Measurements from ENCODE around the gene MEGF9. TPM values are rescaled to one million over a fixed set of nuclear protein-coding genes. Genes with fewer than 3 reads are reported as not detected.
A peak's percentile ranks its signal among the peaks of the same experiment; 100 is the strongest.
"Not testable (repeated sequence)": the region's sequence is repeated elsewhere in the genome, so short reads cannot be mapped to it uniquely, and the experiment has no call there.

MEGF9 gene
- total RNA-seq, 1 donor from 2014 or later = 17.7 TPM

DNA sequence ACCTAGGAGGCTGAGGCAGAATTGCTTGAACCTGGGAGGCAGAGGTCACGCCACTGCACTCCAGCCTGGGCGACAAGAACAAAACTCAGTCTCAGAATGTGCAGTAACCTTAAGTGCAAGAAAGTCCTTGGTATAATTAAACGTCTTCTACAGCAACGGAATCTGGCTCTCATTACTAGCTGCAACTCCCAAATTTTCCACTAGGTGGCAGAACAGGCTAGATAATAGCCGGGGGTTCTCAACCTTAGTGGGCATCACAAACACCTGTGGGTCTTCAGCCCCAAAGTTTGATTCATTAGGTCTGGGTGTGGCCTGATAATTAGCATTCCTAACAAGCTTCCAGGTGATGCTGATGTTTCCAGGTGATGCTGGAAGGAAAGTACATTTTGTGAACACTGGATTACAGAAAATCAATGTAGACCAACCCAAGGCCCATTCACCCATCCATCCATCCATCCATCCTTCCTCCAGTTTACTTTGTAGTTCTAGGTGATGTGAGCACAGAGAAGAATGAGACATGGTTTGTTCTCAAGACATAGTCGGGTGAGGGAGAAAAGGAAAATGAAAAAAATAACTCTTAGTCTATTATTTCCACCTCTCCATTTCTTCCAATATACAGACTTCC, 41.7 kb upstream of the MEGF9 start:
- H3K4me2 ChIP-seq (ENCODE audit: low read length) = no peak overlapping the region
- peak; percentile 5 for FAIRE-seq
- H3K27me3 ChIP-seq (ENCODE audit: insufficient read depth, low read length) = no peaks in the 10 kb centered on the region
- peaks cover 10% of the 10 kb centered on the region for H4K20me1 ChIP-seq (ENCODE audit: insufficient read depth, low read length)
- peaks cover 3% of the 10 kb centered on the region for H3K4me1 Mint-ChIP-seq (ENCODE audit: low read depth, unreplicated experiment)
- DNase-seq (ENCODE audit: low read depth) = no peak
- H3K79me2 ChIP-seq (ENCODE audit: insufficient read depth, low read length) = no peaks in the 10 kb centered on the region
- no peak overlapping the region for H3K27ac Mint-ChIP-seq (ENCODE audit: unreplicated experiment)
- no peaks in the 10 kb centered on the region for H3K9me3 Mint-ChIP-seq (ENCODE audit: unreplicated experiment)
- no peak overlapping the region for H2AFZ ChIP-seq (ENCODE audit: low read depth, low read length)
- no peaks in the 10 kb centered on the region for H3K4me1 ChIP-seq (ENCODE audit: insufficient read depth, low read length)
- TF ChIP-seq, protein P1, sequence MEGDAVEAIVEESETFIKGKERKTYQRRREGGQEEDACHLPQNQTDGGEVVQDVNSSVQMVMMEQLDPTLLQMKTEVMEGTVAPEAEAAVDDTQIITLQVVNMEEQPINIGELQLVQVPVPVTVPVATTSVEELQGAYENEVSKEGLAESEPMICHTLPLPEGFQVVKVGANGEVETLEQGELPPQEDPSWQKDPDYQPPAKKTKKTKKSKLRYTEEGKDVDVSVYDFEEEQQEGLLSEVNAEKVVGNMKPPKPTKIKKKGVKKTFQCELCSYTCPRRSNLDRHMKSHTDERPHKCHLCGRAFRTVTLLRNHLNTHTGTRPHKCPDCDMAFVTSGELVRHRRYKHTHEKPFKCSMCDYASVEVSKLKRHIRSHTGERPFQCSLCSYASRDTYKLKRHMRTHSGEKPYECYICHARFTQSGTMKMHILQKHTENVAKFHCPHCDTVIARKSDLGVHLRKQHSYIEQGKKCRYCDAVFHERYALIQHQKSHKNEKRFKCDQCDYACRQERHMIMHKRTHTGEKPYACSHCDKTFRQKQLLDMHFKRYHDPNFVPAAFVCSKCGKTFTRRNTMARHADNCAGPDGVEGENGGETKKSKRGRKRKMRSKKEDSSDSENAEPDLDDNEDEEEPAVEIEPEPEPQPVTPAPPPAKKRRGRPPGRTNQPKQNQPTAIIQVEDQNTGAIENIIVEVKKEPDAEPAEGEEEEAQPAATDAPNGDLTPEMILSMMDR (IDR thresholded peaks at IDR 0.05; ENCODE audit: insufficient read depth, low read depth, low read length) = peak; percentile 87
- TF ChIP-seq EZH2 (IDR thresholded peaks at IDR 0.05; ENCODE audit: insufficient read depth, low read length) = no peak
- H3K9ac ChIP-seq (ENCODE audit: low read length) = no peak overlapping the region
- no peak overlapping the region for H3K4me3 Mint-ChIP-seq (ENCODE audit: unreplicated experiment)
- H3K36me3 Mint-ChIP-seq (ENCODE audit: low read depth, unreplicated experiment) = no peaks in the 10 kb centered on the region
- no peak overlapping the region for H3K4me3 ChIP-seq (ENCODE audit: insufficient read depth, low read depth, low read length)
- no peak overlapping the region for H3K27ac ChIP-seq (ENCODE audit: low read depth, low read length)
- H3K9me3 ChIP-seq (ENCODE audit: insufficient read depth, low read depth, low read length) = no peaks in the 10 kb centered on the region
- peaks cover 7% of the 10 kb centered on the region for H3K36me3 ChIP-seq (ENCODE audit: insufficient read depth, low read length)
- H3K27me3 Mint-ChIP-seq (ENCODE audit: low read depth, unreplicated experiment) = no peaks in the 10 kb centered on the region

DNA sequence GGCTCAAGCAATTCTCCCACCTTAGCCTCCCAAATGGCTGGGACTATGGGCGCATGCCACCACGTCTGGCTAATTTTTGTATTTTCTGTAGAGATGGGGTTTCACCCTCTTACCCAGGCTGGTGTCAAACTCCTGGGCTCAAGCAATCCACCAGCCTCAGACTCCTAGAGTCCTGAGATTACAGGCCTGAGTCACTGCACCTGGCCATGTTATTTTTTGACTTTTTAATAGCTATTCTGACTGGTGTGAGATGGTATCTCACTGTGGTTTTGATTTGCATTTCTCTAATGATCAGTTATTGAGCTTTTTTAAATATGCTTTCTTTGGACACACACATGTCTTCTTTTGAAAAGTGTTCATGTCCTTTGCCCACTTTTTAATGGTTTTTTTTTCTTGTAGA, 40.8 kb upstream of the MEGF9 start:
- no peak overlapping the region for H2AFZ ChIP-seq (ENCODE audit: low read depth, low read length)
- H3K79me2 ChIP-seq (ENCODE audit: insufficient read depth, low read length) = no peaks in the 10 kb centered on the region
- peaks cover 5% of the 10 kb centered on the region for H4K20me1 ChIP-seq (ENCODE audit: insufficient read depth, low read length)
- H3K9ac ChIP-seq (ENCODE audit: low read length) = no peak overlapping the region
- H3K4me3 ChIP-seq (ENCODE audit: insufficient read depth, low read depth, low read length) = no peak overlapping the region
- no peaks in the 10 kb centered on the region for H3K9me3 ChIP-seq (ENCODE audit: insufficient read depth, low read depth, low read length)
- peaks cover 2% of the 10 kb centered on the region for H3K36me3 ChIP-seq (ENCODE audit: insufficient read depth, low read length)
- DNase-seq (ENCODE audit: low read depth) (no peak), FAIRE-seq (no peak)
- no peak overlapping the region for H3K4me2 ChIP-seq (ENCODE audit: low read length)
- H3K9me3 Mint-ChIP-seq (ENCODE audit: unreplicated experiment) = no peaks in the 10 kb centered on the region
- H3K27me3 ChIP-seq (ENCODE audit: insufficient read depth, low read length) = no peaks in the 10 kb centered on the region
- H3K27ac Mint-ChIP-seq (ENCODE audit: unreplicated experiment) = no peak overlapping the region
- no peaks in the 10 kb centered on the region for H3K4me1 ChIP-seq (ENCODE audit: insufficient read depth, low read length)
- no peak overlapping the region for H3K27ac ChIP-seq (ENCODE audit: low read depth, low read length)
- no peaks in the 10 kb centered on the region for H3K36me3 Mint-ChIP-seq (ENCODE audit: low read depth, unreplicated experiment)
- H3K4me3 Mint-ChIP-seq (ENCODE audit: unreplicated experiment) = no peak overlapping the region
- TF ChIP-seq, protein P1 (IDR thresholded peaks at IDR 0.05; ENCODE audit: insufficient read depth, low read depth, low read length) = no peak
- H3K4me1 Mint-ChIP-seq (ENCODE audit: low read depth, unreplicated experiment) = no peaks in the 10 kb centered on the region
- H3K27me3 Mint-ChIP-seq (ENCODE audit: low read depth, unreplicated experiment) = no peaks in the 10 kb centered on the region

DNA sequence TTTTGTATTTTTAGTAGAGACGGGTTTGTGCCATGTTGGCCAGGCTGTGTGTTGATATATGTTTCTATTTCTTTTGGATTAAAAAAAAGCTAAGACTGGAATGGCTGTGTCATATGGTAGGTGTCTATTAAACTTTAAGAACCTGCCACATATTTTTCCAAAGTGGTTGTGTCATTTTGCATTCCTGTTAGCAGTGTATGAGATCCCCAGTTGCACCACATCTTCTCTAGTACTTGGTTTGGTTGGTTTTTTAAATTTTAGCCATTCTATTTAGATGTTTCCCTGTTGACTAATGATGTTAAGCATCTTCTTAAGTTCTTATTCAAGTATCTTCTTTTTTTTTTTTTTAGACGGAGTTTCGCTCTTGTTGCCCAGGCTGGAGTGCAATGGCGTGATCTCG, 36.2 kb upstream of the MEGF9 start:
- H4K20me1 ChIP-seq (ENCODE audit: insufficient read depth, low read length) = no peaks in the 10 kb centered on the region
- no peak overlapping the region for H3K27ac Mint-ChIP-seq (ENCODE audit: unreplicated experiment)
- H3K9me3 Mint-ChIP-seq (ENCODE audit: unreplicated experiment) = peaks cover 1% of the 10 kb centered on the region
- H3K79me2 ChIP-seq (ENCODE audit: insufficient read depth, low read length) = no peaks in the 10 kb centered on the region
- no peaks in the 10 kb centered on the region for H3K9me3 ChIP-seq (ENCODE audit: insufficient read depth, low read depth, low read length)
- no peaks in the 10 kb centered on the region for H3K4me1 Mint-ChIP-seq (ENCODE audit: low read depth, unreplicated experiment)
- H3K36me3 Mint-ChIP-seq (ENCODE audit: low read depth, unreplicated experiment) = peaks cover 2% of the 10 kb centered on the region
- H3K4me2 ChIP-seq (ENCODE audit: low read length) = no peak overlapping the region
- TF ChIP-seq, protein P1 (IDR thresholded peaks at IDR 0.05; ENCODE audit: insufficient read depth, low read depth, low read length) = no peak
- H3K27ac ChIP-seq (ENCODE audit: low read depth, low read length) = no peak overlapping the region
- FAIRE-seq = no peak
- H2AFZ ChIP-seq (ENCODE audit: low read depth, low read length) = no peak overlapping the region
- DNase-seq (ENCODE audit: low read depth) = no peak
- H3K4me3 Mint-ChIP-seq (ENCODE audit: unreplicated experiment) = no peak overlapping the region
- no peak overlapping the region for H3K4me3 ChIP-seq (ENCODE audit: insufficient read depth, low read depth, low read length)
- no peaks in the 10 kb centered on the region for H3K27me3 ChIP-seq (ENCODE audit: insufficient read depth, low read length)
- no peak overlapping the region for H3K9ac ChIP-seq (ENCODE audit: low read length)
- H3K27me3 Mint-ChIP-seq (ENCODE audit: low read depth, unreplicated experiment) = no peaks in the 10 kb centered on the region
- H3K36me3 ChIP-seq (ENCODE audit: insufficient read depth, low read length) = no peaks in the 10 kb centered on the region
- H3K4me1 ChIP-seq (ENCODE audit: insufficient read depth, low read length) = no peaks in the 10 kb centered on the region

DNA sequence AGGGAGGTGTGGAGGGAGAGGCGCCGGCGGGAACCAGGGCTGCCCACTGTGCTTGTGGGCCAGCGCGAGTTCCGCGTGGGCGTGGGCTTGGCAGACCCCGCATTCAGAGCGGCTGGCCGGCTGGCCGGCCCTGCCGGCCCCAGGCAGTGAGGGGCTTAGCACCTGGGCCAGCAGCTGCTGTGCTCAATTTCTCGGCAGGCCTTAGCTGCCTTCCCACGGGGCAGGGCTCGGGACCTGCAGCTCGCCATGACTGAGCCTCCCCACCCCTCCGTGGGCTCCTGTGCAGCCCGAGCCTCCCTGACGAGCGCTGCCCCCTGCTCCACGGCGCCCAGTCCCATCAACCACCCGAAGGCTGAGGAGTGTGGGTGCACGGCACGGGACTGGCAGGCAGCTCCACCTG, 32.1 kb upstream of the MEGF9 start:
- not testable (repeated sequence) for DNase-seq (ENCODE audit: low read depth); H2AFZ ChIP-seq (ENCODE audit: low read depth, low read length); H3K4me3 ChIP-seq (ENCODE audit: insufficient read depth, low read depth, low read length); H3K4me1 ChIP-seq (ENCODE audit: insufficient read depth, low read length); H3K4me1 Mint-ChIP-seq (ENCODE audit: low read depth, unreplicated experiment); H3K27me3 ChIP-seq (ENCODE audit: insufficient read depth, low read length); H3K27ac ChIP-seq (ENCODE audit: low read depth, low read length); H3K9me3 ChIP-seq (ENCODE audit: insufficient read depth, low read depth, low read length); H4K20me1 ChIP-seq (ENCODE audit: insufficient read depth, low read length); H3K27me3 Mint-ChIP-seq (ENCODE audit: low read depth, unreplicated experiment); H3K9me3 Mint-ChIP-seq (ENCODE audit: unreplicated experiment); H3K4me3 Mint-ChIP-seq (ENCODE audit: unreplicated experiment); H3K27ac Mint-ChIP-seq (ENCODE audit: unreplicated experiment); H3K36me3 Mint-ChIP-seq (ENCODE audit: low read depth, unreplicated experiment); H3K36me3 ChIP-seq (ENCODE audit: insufficient read depth, low read length); H3K4me2 ChIP-seq (ENCODE audit: low read length); H3K9ac ChIP-seq (ENCODE audit: low read length); FAIRE-seq; H3K79me2 ChIP-seq (ENCODE audit: insufficient read depth, low read length)

All from astrocyte (in vitro differentiated cells and primary cell).